ENCODE results near the gene ANKAR.
A peak's percentile ranks its signal among the peaks of the same experiment; 100 is the strongest.

ANKAR gene

GRCh38 chr2:189719571-189719970, 45.1 kb downstream of the ANKAR start:
- peak; percentile 46 for DNase-seq (ENCODE audit: low read depth)

GRCh38 chr2:189723192-189723591, 48.7 kb downstream of the ANKAR start:
- no peak for TF ChIP-seq CTCF (conservative IDR thresholded peaks at IDR 0.05; ENCODE audit: low read depth, low read length)

More at GRCh38 chr2:189719571-189719970, 45.1 kb downstream of the ANKAR start:
- no peak overlapping the region for H3K4me3 ChIP-seq (ENCODE audit: low read depth, low read length)
- no peak for TF ChIP-seq CTCF (conservative IDR thresholded peaks at IDR 0.05; ENCODE audit: low read depth, low read length)

More at GRCh38 chr2:189723192-189723591, 48.7 kb downstream of the ANKAR start:
- H3K4me3 ChIP-seq (ENCODE audit: low read depth, low read length) = no peak overlapping the region
- DNase-seq (ENCODE audit: low read depth) = no peak

Measured in choroid plexus epithelial cell (primary cell).